Pericardium fibroblast (primary cell): ENCODE results near the gene SERPINA1. TPM values are rescaled to one million over a fixed set of nuclear protein-coding genes. Genes with fewer than 3 reads are reported as not detected.

Experiments used
- total RNA-seq: library from RNA; depleted of rRNA; stranded (reverse); fragments of >200 nt; gene quantifications from 2 replicates; pipeline ENCODE4 v1.2.3, GENCODE V29; 2015

SERPINA1 gene
- total RNA-seq: 0.47 TPM in 1 of 2 replicates, not detected in the other

DNA sequence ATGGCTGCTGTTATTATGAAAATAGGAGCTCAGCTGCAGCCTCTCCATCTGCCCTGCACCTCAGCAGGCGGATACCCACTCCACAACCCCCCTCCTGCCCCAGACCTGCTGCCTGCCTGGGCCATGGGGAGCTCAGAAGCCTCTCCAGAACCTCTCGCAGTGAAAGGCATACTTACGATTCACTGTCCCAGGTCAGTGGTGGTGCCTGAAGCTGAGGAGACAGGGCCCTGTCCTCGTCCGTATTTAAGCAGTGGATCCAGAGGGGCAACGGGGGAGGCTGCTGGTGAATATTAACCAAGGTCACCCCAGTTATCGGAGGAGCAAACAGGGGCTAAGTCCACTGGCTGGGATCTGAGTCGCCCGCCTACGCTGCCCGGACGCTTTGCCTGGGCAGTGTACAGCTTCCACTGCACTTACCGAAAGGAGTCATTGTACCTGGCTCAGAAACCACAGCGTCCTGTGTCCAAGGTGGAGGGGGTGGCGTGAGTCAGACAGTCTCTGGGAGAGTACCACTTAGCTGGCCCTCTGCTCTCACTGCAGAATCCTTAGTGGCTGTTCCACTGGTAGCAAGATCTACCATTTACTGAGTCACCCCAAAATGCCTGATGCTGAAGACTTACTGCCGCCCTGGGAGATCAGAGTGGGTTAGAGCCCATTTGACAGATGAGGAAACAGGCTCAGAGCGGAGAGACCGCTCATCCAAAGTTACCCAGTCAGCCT is at the start of gene SERPINA1:
SERPINA1 (minus strand) TSS at position 219 of the 720 bp plus-strand sequence. CDS start 5,365 bp downstream, outside the sequence.

DNA sequence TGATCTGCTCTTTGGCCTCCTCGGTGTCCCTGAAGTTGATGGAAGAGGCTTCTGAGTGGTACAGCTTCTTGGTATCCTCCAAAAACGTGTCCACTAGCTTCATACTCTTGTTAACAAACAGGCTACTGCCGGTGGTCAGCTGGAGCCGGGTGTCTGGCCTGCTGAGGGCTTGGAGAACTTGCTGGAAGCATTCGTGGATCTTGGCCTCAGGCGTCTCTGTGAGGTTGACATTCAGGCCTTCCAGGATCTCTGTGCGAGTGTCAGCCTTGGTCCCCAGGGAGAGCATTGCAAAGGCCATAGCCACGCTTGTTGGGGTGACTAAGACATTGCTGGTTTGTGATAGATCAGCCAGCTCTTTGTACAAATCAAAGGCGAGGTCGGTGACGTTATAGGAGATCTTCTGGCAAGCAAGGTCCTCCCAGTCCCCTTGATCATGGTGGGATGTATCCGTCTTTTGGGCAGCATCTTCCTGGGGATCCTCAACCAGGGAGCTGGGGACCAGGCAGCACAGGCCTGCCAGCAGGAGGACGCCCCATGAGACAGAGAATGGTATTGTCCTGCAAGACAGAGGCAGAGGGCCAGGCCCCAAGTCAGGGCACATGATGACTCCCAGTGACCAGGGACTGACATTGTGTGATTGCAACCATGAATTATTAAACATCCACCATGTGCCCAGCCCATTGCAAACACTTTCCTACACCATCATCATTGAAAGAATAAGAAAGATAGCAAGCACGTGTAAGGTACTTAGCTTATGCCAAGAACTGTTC is 22.1 kb downstream of the SERPINA1 start, which contains the start of gene SERPINA2:
SERPINA2 (minus strand) TSS at position 553 of the 770 bp plus-strand sequence.

Other genes starting within 250 kb of the SERPINA1 start
- gene PPP4R4, start 214.3 kb downstream of the SERPINA1 start, total RNA-seq: 0.12 and 0.26 TPM in 2 replicates
- not detected in 2 replicates for gene SERPINA10, start 95.3 kb downstream of the SERPINA1 start, total RNA-seq
- gene SERPINA6, start 65.3 kb downstream of the SERPINA1 start, total RNA-seq: not detected in 2 replicates
- gene SERPINA2, start 21.9 kb downstream of the SERPINA1 start, total RNA-seq: not detected in 2 replicates
- not detected in 2 replicates for gene SERPINA11, start 64.2 kb upstream of the SERPINA1 start, total RNA-seq
- not detected in 2 replicates for gene SERPINA9, start 87.6 kb upstream of the SERPINA1 start, total RNA-seq
- gene SERPINA12, start 120.9 kb upstream of the SERPINA1 start, total RNA-seq: not detected in 2 replicates
- not detected in 2 replicates for gene SERPINA4, start 172.8 kb upstream of the SERPINA1 start, total RNA-seq
- gene SERPINA5, start 192.8 kb upstream of the SERPINA1 start, total RNA-seq: 0.47 TPM in 1 of 2 replicates, not detected in the other
- gene SERPINA3, start 223.8 kb upstream of the SERPINA1 start, total RNA-seq: 63.4 and 80.7 TPM in 2 replicates